Breast epithelium (tissue), 4 donors: ENCODE data around the gene OST4. TPM values are rescaled to one million over a fixed set of nuclear protein-coding genes. Genes with fewer than 3 reads are reported as not detected.

ENCODE experiments used
- DNase-seq, 2 donors: peaks; one replicate each; pipeline ENCODE4 v3.0.0-alpha.2; 2019; ENCODE audit warnings: low spot score in 2 of 2
- H3K27ac ChIP-seq, 2 donors: fragments of 200-600 bp; sonication (generic) in 1 of 2; one replicate each; pipeline ENCODE4 v1.5.1; 2016 to 2019; ENCODE audit warnings: mild to moderate bottlenecking in 1 of 2
- H3K27me3 ChIP-seq, 2 donors: fragments of 200-600 bp; sonication (generic) in 1 of 2; one replicate each; pipeline versions ENCODE4 v1.5.1 to v1.6.0; 2017 to 2019; ENCODE audit warnings: control low read depth in 1 of 2, mild to moderate bottlenecking in 1 of 2
- H3K36me3 ChIP-seq: fragments of 200-600 bp; one replicate; pipeline ENCODE4 v1.5.1; 2019
- H3K4me1 ChIP-seq, 2 donors: fragments of 200-600 bp; sonication (generic); one replicate each; pipeline ENCODE4 v1.5.1; 2016 to 2019; ENCODE audit warnings: control low read depth in 1 of 2
- H3K4me3 ChIP-seq, 3 donors: fragments of 200-600 bp; sonication (generic); 1 replicate in 2 of 3; 2 replicates in 1 of 3; pipeline ENCODE4 v1.5.1; 2016 to 2019; ENCODE audit warnings: mild to moderate bottlenecking in 3 of 3, moderate library complexity in 2 of 3
- H3K9me3 ChIP-seq, 2 donors: fragments of 200-600 bp; sonication (generic) in 1 of 2; one replicate each; pipeline ENCODE4 v1.5.1; 2016 to 2019; ENCODE audit warnings: control low read depth in 1 of 2
- CTCF ChIP-seq, 3 donors: fragments of 450-650 bp; IDR thresholded peaks; one replicate each; pipeline ENCODE4 v1.5.1; 2016 to 2017; ENCODE audit warnings: antibody characterized with exemption in 3 of 3, mild to moderate bottlenecking in 3 of 3, moderate library complexity in 3 of 3
- POLR2A ChIP-seq: fragments of 450-650 bp; IDR thresholded peaks from one replicate; pipeline ENCODE4 v1.6.1; 2016; ENCODE audit warnings: antibody characterized with exemption, mild to moderate bottlenecking, moderate library complexity
- POLR2AphosphoS5 ChIP-seq, 3 donors: sonication (generic); formaldehyde crosslinking; IDR thresholded peaks; one replicate each; pipeline ENCODE4 v1.6.1; 2017; ENCODE audit warnings: antibody characterized with exemption in 3 of 3
- intact Hi-C: fragments of 100-400 bp; cut with DNase I; formaldehyde crosslinking; loops from one replicate; pipeline ENCODE4 v1.15.1; 2023; ENCODE audit warnings: low total_unique reads
- total RNA-seq, 3 donors: library from RNA; depleted of rRNA; stranded (reverse); fragments of >200 nt; gene quantifications; one replicate each; pipeline ENCODE4 v1.1.0, GENCODE V29; 2016

Gene OST4
- total RNA-seq, 3 donors from 2014 or later = 271 to 309 (median 281) TPM

DNA sequence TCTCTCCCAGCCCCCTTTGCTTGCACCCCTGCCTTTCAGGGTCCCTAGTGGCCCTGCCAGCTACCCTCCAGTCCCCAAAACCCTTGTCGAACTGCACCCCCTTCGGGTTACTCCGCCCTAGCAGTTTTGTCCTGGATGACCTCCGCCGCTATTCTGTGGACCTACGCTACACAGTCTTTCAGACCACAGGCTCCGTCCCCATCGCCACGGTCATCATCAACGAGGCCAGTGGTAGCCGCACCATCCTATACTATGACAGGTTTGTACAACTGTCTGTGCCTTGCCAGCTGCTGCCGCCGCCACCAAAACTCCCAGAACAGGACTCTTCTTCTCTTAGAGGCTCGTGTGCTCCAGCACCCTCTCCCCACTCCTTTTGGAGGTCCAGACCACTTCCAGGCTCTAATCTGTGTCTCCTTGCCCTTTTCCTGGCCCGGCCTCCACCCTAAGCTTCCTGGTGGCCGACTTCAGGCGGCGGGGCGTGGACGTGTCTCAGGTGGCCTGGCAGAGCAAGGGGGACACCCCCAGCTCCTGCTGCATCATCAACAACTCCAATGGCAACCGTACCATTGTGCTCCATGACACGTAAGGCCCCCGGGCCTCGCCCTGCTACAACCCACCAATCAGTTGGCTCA lies 23.0 kb upstream of the OST4 start:
- DNase-seq = no peak
- TF ChIP-seq POLR2AphosphoS5 (IDR thresholded peaks at IDR 0.05) = no peak
- no peak for TF ChIP-seq POLR2A
- TF ChIP-seq CTCF (IDR thresholded peaks at IDR 0.05) = no peak
- intact Hi-C loops = loop anchor here (2.0 to 10.0 kb wide), 2 partner anchors 34 to 210 kb away; partner anchors contain the start of gene UCN
- Histone ChIP-seq H3K27ac (no peak overlapping the region), H3K9me3 (no peaks in the 10 kb centered on the region), H3K4me1 (peaks cover 0 to 4% of the 10 kb centered on the region in 2 donors), H3K36me3 (no peaks in the 10 kb centered on the region), H3K27me3 (no peaks in the 10 kb centered on the region), H3K4me3 (no peak overlapping the region)

DNA sequence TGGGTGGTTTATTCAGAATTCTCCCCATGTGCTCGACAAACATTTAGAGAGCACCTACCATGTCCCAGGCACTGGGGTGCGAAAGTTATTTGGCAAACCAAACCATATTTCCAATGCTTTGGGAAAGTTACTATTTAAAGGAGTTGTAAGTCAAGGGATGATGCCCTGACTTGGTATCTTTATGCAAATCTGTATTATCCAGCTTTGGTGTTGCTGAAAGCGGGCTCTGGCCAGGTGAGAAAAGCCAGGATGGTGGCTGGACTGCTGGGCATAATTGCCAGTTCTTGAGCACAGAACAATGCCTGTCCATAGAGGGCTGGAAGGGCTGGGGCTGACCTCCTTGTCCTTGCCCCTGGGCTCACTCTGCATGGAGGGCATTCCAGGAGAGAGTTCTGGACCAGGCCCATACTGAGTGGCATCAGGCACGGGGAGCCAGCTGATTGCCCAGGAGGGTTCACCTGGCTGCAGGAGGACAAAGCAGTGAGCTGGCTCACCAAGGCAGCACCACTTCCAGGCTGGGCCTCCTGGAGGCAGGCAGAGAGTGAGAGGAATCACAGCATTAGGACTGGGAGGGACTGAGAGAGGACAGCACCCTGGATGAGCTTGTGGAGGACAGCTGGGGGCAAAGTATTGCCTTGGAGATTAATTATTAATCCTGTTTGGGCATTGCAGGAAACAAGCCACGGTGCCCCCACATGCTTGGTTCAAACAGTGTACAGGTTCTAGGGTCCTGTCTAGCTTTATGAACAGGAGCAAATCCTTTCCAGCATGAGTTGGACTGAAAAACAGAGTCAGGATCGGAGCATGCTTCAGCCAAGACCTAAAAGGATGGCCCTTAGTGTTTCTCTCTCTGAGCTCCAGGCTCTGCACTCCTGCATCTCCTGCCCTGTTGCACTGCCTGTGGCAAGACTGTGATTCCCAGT lies 22.2 kb upstream of the OST4 start:
- H3K36me3 ChIP-seq = no peaks in the 10 kb centered on the region
- no peaks in the 10 kb centered on the region for H3K9me3 ChIP-seq
- intact Hi-C loops = loop anchor here (2.0 to 10.0 kb wide), 2 partner anchors 35 to 211 kb away; partner anchors contain the start of gene UCN
- peaks cover 0 to 4% of the 10 kb centered on the region in 2 donors for H3K4me1 ChIP-seq
- H3K27me3 ChIP-seq = no peaks in the 10 kb centered on the region
- no peak for TF ChIP-seq POLR2A
- TF ChIP-seq POLR2AphosphoS5 (IDR thresholded peaks at IDR 0.05) = no peak
- TF ChIP-seq CTCF (IDR thresholded peaks at IDR 0.05) = no peak
- H3K27ac ChIP-seq = no peak overlapping the region
- H3K4me3 ChIP-seq = no peak overlapping the region
- DNase-seq = no peak

DNA sequence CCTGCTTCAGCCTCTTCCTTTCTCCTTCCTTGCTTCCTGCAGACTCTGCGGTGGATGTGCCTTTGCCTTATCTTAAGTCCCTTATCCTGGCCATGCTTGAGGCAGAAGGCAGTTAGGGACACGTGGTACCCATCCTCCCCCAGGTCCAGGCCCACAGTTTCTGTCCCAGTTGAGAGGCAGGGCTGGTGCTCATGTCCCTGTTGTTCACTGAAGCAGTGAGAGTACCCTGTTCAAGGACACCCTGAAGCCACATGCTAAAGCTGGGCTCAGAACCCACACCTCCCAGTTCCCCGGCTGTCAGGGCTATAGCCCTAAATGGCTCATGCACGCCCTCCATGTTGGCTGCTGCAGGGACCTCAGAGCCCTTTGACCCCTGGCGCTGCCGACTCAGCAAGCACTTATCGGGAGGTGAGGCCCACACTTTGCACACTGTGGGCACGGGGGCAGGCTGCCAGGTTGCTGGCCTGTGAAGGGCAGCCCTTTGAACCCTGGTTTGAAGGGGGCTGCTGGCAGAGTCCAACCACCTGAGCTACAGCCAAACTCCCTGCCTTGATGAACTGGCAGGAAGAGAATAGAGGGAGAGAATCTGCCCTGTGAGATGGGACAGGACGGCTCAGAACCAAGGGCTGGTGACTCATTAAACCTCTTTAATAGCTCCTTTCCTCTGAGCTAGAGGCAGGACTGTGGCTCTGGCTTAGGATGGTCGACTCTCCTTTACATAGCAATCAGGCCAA lies 21.4 kb upstream of the OST4 start:
- intact Hi-C loops = loop anchor here (10.0 kb wide), 1 partner anchor 212 kb away; the partner anchor contains the start of gene UCN

GRCh38 chr2:27091746-27092695 lies 20.6 kb upstream of the OST4 start:
- TF ChIP-seq POLR2AphosphoS5 (IDR thresholded peaks at IDR 0.05) (no peak), CTCF (IDR thresholded peaks at IDR 0.05) (no peak), POLR2A (no peak)
- intact Hi-C loops = loop anchor here (10.0 kb wide), 1 partner anchor 213 kb away; the partner anchor contains the start of gene UCN
- no peaks in the 10 kb centered on the region for H3K36me3 ChIP-seq
- peaks cover 0 to 4% of the 10 kb centered on the region in 2 donors for H3K4me1 ChIP-seq
- no peaks in the 10 kb centered on the region for H3K27me3 ChIP-seq
- no peaks in the 10 kb centered on the region for H3K9me3 ChIP-seq
- no peak overlapping the region for H3K4me3 ChIP-seq
- no peak for DNase-seq
- no peak overlapping the region for H3K27ac ChIP-seq

More for the DNA sequence above, 21.4 kb upstream of the OST4 start:
- TF ChIP-seq POLR2A (no peak), POLR2AphosphoS5 (IDR thresholded peaks at IDR 0.05) (no peak)
- Histone ChIP-seq H3K4me3 (no peak overlapping the region), H3K27me3 (no peaks in the 10 kb centered on the region), H3K9me3 (no peaks in the 10 kb centered on the region), H3K27ac (no peak overlapping the region), H3K4me1 (peaks cover 0 to 4% of the 10 kb centered on the region in 2 donors), H3K36me3 (no peaks in the 10 kb centered on the region)
- no peak for DNase-seq
